Measurements from ENCODE around the gene SRPRB.

The SRPRB gene

GRCh38 chr3:133805702-133806475 lies at the start of gene SRPRB:
Gene SRPRB, plus strand, starts transcription at chr3:133805815. Its CDS starts 34 bp downstream, at chr3:133805849.
- peak; percentile 90 for DNase-seq

- no peak for DNase-seq
Measured at GRCh38 chr3:133756716-133757694, 48.6 kb upstream of the SRPRB start.

DNA sequence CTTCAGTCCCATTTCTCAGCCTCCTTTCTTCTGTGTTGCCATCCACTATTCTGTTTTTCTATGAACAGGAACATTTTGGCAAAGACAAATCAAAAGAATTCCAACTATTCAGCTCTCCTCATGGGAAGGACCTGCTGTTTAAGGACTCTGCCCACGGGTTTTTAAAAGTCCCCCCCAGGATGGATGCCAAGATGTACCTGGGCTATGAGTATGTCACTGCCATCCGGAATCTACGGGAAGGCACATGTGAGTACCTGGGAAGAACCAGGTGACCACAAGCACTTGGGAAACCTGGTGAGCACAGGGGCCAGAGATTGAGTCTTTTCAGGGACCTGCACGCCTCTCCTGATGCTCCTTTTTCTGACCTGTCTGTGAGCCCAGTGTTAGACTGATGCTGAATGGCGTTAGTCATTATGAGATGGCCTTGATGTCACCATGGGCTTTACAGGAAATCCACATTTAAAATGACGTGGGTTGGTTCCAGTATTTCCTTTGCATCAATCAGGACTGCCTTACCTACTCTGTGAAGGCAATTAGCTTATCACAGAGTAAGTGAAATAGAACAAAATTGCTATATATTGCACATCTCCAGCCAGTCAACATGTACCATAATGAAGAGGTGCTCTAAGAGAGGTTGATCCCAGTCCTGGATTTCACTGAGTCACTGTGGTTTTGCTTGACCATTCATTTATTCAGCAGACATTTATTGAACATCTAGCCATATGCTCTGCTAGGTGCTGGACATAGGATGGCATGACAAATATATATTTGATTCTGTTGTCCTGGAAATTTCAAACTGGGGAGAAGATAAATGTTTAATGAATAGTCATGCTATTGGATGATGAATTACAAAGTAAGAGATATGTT lies 47.7 kb upstream of the SRPRB start:
- DNase-seq = no peak

DNA sequence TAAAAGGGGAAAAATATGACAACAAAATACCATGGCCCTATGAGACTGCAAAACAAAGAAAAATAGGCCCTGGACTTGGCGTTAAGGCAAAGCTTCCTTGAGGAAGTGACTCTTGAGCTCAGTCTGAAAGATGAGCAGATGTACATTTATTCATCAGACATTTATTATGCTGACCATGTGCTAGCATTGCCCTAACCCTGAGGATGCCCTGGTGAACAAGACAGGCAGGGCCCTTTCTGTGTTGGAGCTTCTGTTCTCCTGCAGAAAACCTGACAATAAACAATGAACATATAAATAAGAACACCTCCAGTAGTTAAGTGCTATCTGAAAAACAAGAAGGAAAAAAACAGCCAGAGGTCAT lies 47.1 kb upstream of the SRPRB start:
- no peak for DNase-seq

GRCh38 chr3:133758964-133759739 lies 46.5 kb upstream of the SRPRB start:
- DNase-seq = no peak

DNA sequence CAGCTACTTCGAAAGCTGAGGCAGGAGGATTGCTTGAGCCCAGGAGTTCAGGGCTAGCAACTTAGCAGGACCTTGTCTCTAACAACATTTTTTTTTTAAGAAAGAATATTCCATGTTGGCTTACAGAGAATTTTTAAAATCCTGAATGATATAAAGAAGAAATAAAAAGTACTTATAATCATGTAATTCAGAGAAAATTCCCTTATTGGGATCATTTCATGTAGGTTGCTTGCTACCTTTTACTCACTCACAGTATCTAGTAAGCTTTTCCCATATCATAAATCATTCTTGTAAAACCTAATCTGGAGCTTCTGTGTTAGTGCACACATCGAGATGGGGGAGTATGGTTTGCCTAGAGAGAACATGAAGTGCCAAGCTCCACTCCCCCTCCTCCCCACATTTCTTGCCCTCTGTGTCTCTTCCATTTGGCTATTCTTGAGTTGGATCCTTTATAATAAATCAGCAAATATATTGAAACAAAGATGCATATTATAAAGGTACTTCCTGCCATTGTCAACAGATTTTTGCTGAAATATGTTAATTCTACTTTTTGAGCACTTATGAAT lies 45.8 kb upstream of the SRPRB start:
- no peak for DNase-seq

DNA sequence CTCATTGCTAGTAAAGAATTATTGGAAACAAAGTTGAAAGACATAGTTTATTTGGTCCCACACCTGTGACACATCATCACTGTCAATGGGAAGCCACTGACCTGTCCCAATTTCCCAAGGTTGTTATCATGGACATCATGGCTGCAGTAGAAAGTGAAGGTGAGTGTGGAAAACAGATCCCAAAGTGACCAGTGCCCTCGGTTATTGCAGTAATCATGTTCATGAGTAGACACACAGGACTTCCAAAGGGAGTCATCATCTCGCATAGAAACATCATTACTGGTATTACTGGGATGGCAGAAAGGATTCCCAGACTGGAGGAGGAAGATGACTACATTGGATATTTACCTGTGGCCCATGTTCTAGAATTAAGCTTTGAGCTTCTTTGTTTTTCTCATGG lies 44.7 kb upstream of the SRPRB start:
- no peak for DNase-seq

GRCh38 chr3:133761605-133762484 lies 43.8 kb upstream of the SRPRB start:
- DNase-seq = no peak

GRCh38 chr3:133762539-133762938 lies 43.1 kb upstream of the SRPRB start:
- DNase-seq = no peak

DNA sequence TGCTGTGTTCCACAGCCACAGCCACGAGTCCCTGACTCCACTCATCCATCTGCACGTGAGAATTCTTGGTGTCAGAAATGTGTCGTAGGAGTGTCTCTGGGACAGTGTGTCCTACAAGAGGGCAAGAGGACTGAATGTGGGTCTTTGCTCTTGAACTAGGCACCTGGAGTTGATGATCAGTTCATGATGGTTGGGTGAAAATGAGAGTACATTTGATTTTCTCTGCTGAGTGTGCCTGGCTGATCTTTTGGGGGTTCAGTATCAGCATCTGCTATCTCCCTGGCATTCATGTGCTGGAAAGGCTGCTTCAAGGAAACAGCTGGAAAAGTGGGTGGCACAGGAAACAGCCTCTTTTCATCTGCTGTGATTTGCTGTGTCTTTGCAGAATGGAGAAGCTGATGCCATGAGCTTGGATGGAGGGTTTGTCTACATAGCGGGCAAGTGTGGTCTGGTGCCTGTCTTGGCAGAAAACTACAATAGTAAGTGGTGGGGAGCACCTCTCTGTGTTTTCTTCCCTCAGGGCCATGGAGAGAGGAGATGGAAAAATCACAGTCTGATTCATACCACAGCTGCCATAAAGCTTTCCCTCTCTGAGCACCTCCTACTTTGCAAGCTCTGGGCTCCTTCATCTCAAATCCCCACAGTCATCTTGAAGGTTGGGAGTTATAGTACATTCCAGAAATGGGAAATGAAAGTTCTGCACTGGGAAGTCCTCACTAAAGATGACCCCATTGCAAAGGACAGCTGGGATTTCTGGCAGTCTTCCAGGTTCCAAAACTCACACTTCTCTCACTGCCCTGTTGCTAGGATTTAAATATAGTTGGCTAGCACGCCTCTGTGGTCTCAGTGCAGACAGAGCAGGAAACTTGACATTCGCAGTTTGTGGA lies 41.6 kb upstream of the SRPRB start:
- DNase-seq = no peak

GRCh38 chr3:133765256-133765655 lies 40.4 kb upstream of the SRPRB start:
- DNase-seq = no peak

DNA sequence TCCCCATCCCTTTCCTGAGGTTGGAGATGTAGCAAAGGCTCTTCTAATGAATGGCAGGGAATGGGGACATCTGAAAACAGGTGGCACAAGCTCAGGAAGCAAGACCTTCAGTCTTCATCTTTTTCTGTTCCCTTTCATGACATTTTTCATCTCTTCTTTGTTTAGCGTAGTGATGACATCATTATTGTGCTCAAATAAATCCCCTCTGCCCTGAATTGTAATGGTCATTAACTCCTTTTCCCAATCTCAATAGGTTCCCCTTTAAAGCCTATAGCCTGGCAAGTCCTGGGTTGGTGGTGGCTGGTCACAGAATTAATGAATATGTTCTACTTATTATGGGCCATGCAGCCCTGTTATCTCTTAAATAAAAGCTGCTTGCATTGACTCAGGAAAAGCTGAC lies 38.0 kb upstream of the SRPRB start:
- no peak for DNase-seq

GRCh38 chr3:133769536-133769935 lies 36.1 kb upstream of the SRPRB start:
- DNase-seq = no peak

DNA sequence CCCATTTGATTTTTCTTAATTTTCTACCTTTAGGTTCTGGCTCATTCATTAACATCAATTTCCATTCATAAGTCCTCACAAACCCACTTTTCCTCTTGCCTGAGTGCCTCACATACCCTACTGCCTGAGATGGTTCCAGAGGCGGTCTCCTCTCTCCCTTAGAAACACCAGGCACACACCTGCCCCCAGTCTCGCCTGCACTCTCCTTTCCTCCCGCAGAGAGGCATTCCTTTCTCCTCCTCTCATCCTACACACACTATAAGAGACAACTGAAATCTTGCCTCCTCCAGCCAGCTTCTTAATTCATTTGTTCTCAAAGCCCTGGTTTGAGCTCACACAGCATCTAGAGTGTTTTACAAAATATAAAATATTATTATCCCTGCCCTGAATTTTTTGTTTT lies 31.9 kb upstream of the SRPRB start:
- no peak for DNase-seq

DNA sequence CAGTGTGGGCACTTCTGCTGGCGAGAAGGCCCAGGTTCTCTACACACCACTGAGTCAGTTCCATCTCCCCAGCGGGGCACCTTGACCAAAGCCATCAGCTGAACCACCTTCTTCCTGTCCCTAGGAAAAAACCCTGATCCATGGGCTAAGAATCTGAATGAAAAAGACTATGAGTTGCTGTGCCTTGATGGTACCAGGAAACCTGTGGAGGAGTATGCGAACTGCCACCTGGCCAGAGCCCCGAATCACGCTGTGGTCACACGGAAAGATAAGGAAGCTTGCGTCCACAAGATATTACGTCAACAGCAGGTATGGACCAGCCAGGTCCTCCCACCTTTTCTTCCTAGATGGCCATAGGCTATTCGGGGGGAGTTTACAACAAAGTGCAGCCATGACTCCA lies 30.3 kb upstream of the SRPRB start:
- no peak for DNase-seq

- DNase-seq = no peak
Measured at GRCh38 chr3:133775835-133776234, 29.8 kb upstream of the SRPRB start.

DNA sequence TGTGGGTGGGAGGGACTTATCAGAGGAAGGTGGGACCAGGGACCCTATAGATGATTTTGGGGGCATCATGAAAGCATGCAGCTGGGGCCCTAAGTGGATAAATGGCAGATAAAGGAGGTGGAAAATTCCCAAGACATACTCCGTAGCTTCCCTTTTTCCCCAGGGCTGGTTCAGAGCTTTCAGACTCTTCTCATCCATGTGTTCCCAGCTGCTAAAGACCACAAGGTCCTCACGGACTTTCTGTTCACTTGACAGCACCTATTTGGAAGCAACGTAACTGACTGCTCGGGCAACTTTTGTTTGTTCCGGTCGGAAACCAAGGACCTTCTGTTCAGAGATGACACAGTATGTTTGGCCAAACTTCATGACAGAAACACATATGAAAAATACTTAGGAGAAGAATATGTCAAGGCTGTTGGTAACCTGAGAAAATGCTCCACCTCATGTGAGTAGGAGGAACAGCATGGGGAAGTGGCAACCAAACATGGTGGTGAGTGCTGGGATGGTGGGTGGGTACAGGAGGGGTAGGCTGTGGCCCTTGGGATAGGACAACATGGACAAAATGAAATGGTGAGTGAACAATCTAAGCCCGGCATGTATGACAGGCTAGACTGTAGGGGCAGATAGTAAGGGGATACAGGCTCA lies 28.7 kb upstream of the SRPRB start:
- DNase-seq = no peak

DNA sequence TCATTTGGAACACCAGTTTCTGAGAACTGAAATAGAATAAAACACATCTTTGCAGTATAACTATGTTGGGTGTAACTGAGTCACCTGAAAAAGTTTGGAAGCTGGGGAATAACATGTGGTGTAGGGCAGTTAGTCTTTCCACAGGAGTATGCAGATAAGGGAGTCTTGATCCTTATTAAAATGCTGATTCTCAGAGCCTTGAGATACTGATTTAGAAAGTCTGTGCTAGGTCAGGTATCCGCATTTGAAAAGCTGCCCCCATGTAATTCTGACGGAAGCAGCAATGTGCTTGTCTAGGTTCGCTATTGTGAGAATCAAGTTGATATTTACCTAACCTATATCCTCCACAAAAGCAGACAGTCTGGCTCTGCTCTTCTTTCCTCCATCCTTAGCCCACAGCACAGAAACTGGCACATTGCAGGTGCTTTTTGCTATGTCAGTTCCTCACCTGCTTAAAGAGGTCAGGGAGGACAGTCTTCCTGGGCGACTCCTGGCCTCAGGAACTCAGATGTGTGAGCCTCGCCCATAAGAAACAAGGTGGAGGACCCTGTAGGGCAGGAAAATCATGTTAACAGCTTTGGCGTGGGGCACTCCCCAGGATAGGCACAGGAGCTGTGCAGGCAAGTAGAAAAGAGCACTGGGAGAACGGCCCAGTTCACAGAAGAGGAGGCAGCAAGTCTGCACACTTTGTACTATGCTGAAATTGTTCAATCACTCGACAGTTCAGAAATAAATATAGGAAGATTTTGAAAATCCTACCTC lies 27.6 kb upstream of the SRPRB start:
- DNase-seq = no peak

Measured in NCI-H1694 treated with DMSO at 0.1 percent for 48 hours (cell line).